Activated T-cell treated with anti-CD3 and anti-CD28 coated beads for 24 hours (primary cell): ENCODE data around the gene PUS1.
"Not testable (repeated sequence)": the region's sequence is repeated elsewhere in the genome, so short reads cannot be mapped to it uniquely, and the experiment has no call there.

Source experiments
- DNase-seq: peaks from one replicate; pipeline ENCODE4 v3.0.0-alpha.2; 2020; ENCODE audit warnings: low read depth

PUS1 gene

GRCh38 chr12:131928711-131929580 is at the start of gene PUS1:
TSS of gene PUS1 (plus strand) at chr12:131929276. CDS start at chr12:131929723, 447 bp downstream.
- DNase-seq: peak; percentile 91

GRCh38 chr12:131882804-131883520 is 46.1 kb upstream of the PUS1 start:
- DNase-seq: no peak

GRCh38 chr12:131883521-131883900 is 45.6 kb upstream of the PUS1 start:
- no peak for DNase-seq

- not testable (repeated sequence) for DNase-seq
These were observed 44.0 kb upstream of the PUS1 start for GRCh38 chr12:131885076-131885475.

- DNase-seq: no peak
These were observed 43.5 kb upstream of the PUS1 start for GRCh38 chr12:131885543-131886057.

GRCh38 chr12:131891722-131892121 is 37.4 kb upstream of the PUS1 start:
- DNase-seq: not testable (repeated sequence)

GRCh38 chr12:131892711-131893604 is 36.1 kb upstream of the PUS1 start:
- no peak for DNase-seq

- DNase-seq: no peak
These were observed 35.3 kb upstream of the PUS1 start for GRCh38 chr12:131893605-131894312.

- peak; percentile 89 for DNase-seq
These were observed 34.7 kb upstream of the PUS1 start, which contains the start of gene ULK1 for GRCh38 chr12:131894313-131894860. TSS of gene ULK1 (plus strand) at chr12:131894622. CDS start at chr12:131895002, 380 bp downstream.

- peak; percentile 6 for DNase-seq
These were observed 34.0 kb upstream of the PUS1 start for GRCh38 chr12:131894981-131895639.

GRCh38 chr12:131895640-131896079 is 33.4 kb upstream of the PUS1 start:
- no peak for DNase-seq

- DNase-seq: peak; percentile 49
These were observed 32.8 kb upstream of the PUS1 start for GRCh38 chr12:131896080-131896810.

- no peak for DNase-seq
These were observed 32.2 kb upstream of the PUS1 start for GRCh38 chr12:131896811-131897270.

GRCh38 chr12:131897276-131897675 is 31.8 kb upstream of the PUS1 start:
- no peak for DNase-seq

GRCh38 chr12:131897875-131898274 is 31.2 kb upstream of the PUS1 start:
- DNase-seq: no peak

- DNase-seq: no peak
These were observed 28.7 kb upstream of the PUS1 start for GRCh38 chr12:131900397-131900796.

- no peak for DNase-seq
These were observed 27.4 kb upstream of the PUS1 start for GRCh38 chr12:131901431-131902331.
